GM23338 (cell line): ENCODE results near the gene IDNK. TPM values are rescaled to one million over a fixed set of nuclear protein-coding genes. Genes with fewer than 3 reads are reported as not detected.

Experiments
- ATAC-seq: fragments of 200-7000 bp; cut with Tn5 transposase; 3 replicates; pipeline ENCODE4 v1.9.1; 2020
- DNase-seq: peaks from one replicate; pipeline ENCODE4 v3.0.0-alpha.2; 2015; ENCODE audit warnings: low spot score
- H2AFZ ChIP-seq: fragments of 200-600 bp; sonication (generic); 2 replicates; pipeline ENCODE4 v1.8.0; 2016; ENCODE audit warnings: antibody characterized with exemption, mild to moderate bottlenecking, moderate library complexity
- H3F3A ChIP-seq: fragments of 200-600 bp; sonication (generic); replicated peaks from 2 replicates; pipeline ENCODE4 v1.8.0; 2017; ENCODE audit warnings: antibody characterized with exemption, mixed run types, low read depth
- H3K27ac ChIP-seq: fragments of 200-600 bp; sonication (generic); 2 replicates; pipeline ENCODE4 v1.6.1; 2016; ENCODE audit warnings: low read depth
- H3K27me3 ChIP-seq: fragments of 200-600 bp; sonication (generic); 2 replicates; pipeline ENCODE4 v1.8.0; 2016; ENCODE audit warnings: mild to moderate bottlenecking, mixed run types, moderate library complexity; ENCODE audit not compliant: insufficient read depth
- H3K36me3 ChIP-seq: fragments of 200-600 bp; sonication (generic); 2 replicates; pipeline ENCODE4 v1.8.0; 2016; ENCODE audit warnings: mild to moderate bottlenecking; ENCODE audit not compliant: insufficient read depth
- H3K4me1 ChIP-seq: fragments of 200-600 bp; sonication (generic); 2 replicates; pipeline ENCODE4 v1.8.0; 2016; ENCODE audit warnings: mild to moderate bottlenecking, moderate library complexity; ENCODE audit not compliant: insufficient read depth
- H3K4me2 ChIP-seq: fragments of 200-600 bp; sonication (generic); 2 replicates; pipeline ENCODE4 v1.7.1; 2017; ENCODE audit warnings: mixed run types
- H3K4me3 ChIP-seq: fragments of 200-600 bp; sonication (generic); 2 replicates; pipeline ENCODE4 v1.6.1; 2016; ENCODE audit warnings: mixed run types
- H3K79me2 ChIP-seq: fragments of 200-600 bp; sonication (generic); replicated peaks from 2 replicates; pipeline ENCODE4 v1.8.0; 2017; ENCODE audit warnings: mild to moderate bottlenecking; ENCODE audit not compliant: insufficient read depth
- H3K9me2 ChIP-seq: fragments of 200-600 bp; sonication (generic); 2 replicates; pipeline ENCODE4 v1.8.0; 2017; ENCODE audit not compliant: insufficient read depth
- H4K20me1 ChIP-seq: fragments of 200-600 bp; sonication (generic); replicated peaks from 2 replicates; pipeline ENCODE4 v1.8.0; 2017; ENCODE audit warnings: mild to moderate bottlenecking; ENCODE audit not compliant: insufficient read depth
- H3K27ac Mint-ChIP-seq: 2 replicates; pipeline ENCODE4 v1.8.0; 2020; ENCODE audit warnings: inconsistent platforms, mild to moderate bottlenecking, moderate library complexity, mixed read lengths
- H3K27me3 Mint-ChIP-seq: 3 replicates; pipeline ENCODE4 v1.8.0; 2022; ENCODE audit warnings: low read depth, mild to moderate bottlenecking, moderate library complexity, mixed read lengths, inconsistent platforms; ENCODE audit not compliant: insufficient read depth, poor library complexity
- H3K36me3 Mint-ChIP-seq: 3 replicates; pipeline ENCODE4 v1.8.0; 2021; ENCODE audit warnings: low read depth, mild to moderate bottlenecking, inconsistent platforms, moderate library complexity, mixed read lengths
- H3K4me1 Mint-ChIP-seq: 3 replicates; pipeline ENCODE4 v1.8.0; 2020; ENCODE audit warnings: mild to moderate bottlenecking, inconsistent platforms, mixed read lengths
- H3K4me3 Mint-ChIP-seq: 3 replicates; pipeline ENCODE4 v1.8.0; 2021; ENCODE audit warnings: moderate library complexity, mild to moderate bottlenecking, inconsistent platforms, mixed read lengths
- H3K9me3 Mint-ChIP-seq: 3 replicates; pipeline ENCODE4 v1.8.0; 2020; ENCODE audit warnings: moderate library complexity, mild to moderate bottlenecking, inconsistent platforms, mixed read lengths
- CREB1 ChIP-seq: fragments of 250-450 bp; sonication (Bioruptor Pico); IDR thresholded peaks from 2 replicates; pipeline ENCODE4 v1.5.0; 2020; ENCODE audit warnings: low read depth, mild to moderate bottlenecking, moderate library complexity
- EZH2 ChIP-seq: fragments of 200-600 bp; sonication (generic); IDR thresholded peaks from one replicate; pipeline ENCODE4 v1.8.0; 2017; ENCODE audit warnings: antibody characterized with exemption, mild to moderate bottlenecking, low read depth; ENCODE audit not compliant: unreplicated experiment
- NANOG ChIP-seq: IDR thresholded peaks from 2 replicates; pipeline ENCODE4 v1.6.1; 2016; ENCODE audit warnings: antibody characterized with exemption, borderline replicate concordance
- POLR2AphosphoS5 ChIP-seq: IDR thresholded peaks from 2 replicates; pipeline ENCODE4 v1.6.1; 2016; ENCODE audit warnings: antibody characterized with exemption, low read depth
- STAT1 ChIP-seq: IDR thresholded peaks from one replicate; pipeline ENCODE4 v1.6.1; 2016; ENCODE audit warnings: antibody characterized with exemption; ENCODE audit not compliant: unreplicated experiment
- ZNF114 ChIP-seq: fragments of 250-450 bp; sonication (Bioruptor Pico); IDR thresholded peaks from 2 replicates; pipeline ENCODE4 v1.5.0; 2020; ENCODE audit warnings: mild to moderate bottlenecking, moderate library complexity
- ZNF331 ChIP-seq: fragments of 250-450 bp; sonication (Bioruptor Pico); IDR thresholded peaks from 2 replicates; pipeline ENCODE4 v1.5.0; 2020; ENCODE audit warnings: low read depth, mild to moderate bottlenecking, moderate library complexity
- polyA plus RNA-seq: library from polyadenylated mRNA; unstranded; fragments of >200 nt; fragmentation: Nextera tagmentation; extraction: Ambion mirVana; gene quantifications from 2 replicates; pipeline ENCODE4 v1.2.1, GENCODE V29; 2016
- total RNA-seq: library from RNA; depleted of rRNA; stranded (reverse); fragments of >200 nt; shearing (Covaris generic); gene quantifications from 2 replicates; pipeline ENCODE4 v1.2.3, GENCODE V29; 2014
- TF ChIP-seq, protein P1 (sequence below), 2 experiments: fragments of 200-600 bp in 1 of 2; sonication (generic) in 1 of 2; conservative IDR thresholded peaks; 2 replicates each; pipeline versions ENCODE4 v1.5.1 to v1.6.1; 2016 to 2017; ENCODE audit warnings: antibody characterized with exemption in 2 of 2, low read depth in 2 of 2, mild to moderate bottlenecking in 2 of 2, moderate library complexity in 1 of 2
- TF ChIP-seq, protein P2 (sequence below): fragments of 250-450 bp; sonication (Bioruptor Pico); IDR thresholded peaks from 2 replicates; pipeline ENCODE4 v1.5.0; 2020; ENCODE audit warnings: mild to moderate bottlenecking, moderate library complexity
- TF ChIP-seq, protein P3 (sequence below): IDR thresholded peaks from one replicate; pipeline ENCODE4 v1.6.1; 2018; ENCODE audit warnings: antibody characterized with exemption; ENCODE audit not compliant: unreplicated experiment
- TF ChIP-seq, protein P4 (sequence below): IDR thresholded peaks from 2 replicates; pipeline ENCODE4 v1.6.1; 2016; ENCODE audit warnings: antibody characterized with exemption

The IDNK gene
- total and polyA plus RNA-seq, 2 experiments from 2014 or later = 0.21 to 0.94 TPM

DNA sequence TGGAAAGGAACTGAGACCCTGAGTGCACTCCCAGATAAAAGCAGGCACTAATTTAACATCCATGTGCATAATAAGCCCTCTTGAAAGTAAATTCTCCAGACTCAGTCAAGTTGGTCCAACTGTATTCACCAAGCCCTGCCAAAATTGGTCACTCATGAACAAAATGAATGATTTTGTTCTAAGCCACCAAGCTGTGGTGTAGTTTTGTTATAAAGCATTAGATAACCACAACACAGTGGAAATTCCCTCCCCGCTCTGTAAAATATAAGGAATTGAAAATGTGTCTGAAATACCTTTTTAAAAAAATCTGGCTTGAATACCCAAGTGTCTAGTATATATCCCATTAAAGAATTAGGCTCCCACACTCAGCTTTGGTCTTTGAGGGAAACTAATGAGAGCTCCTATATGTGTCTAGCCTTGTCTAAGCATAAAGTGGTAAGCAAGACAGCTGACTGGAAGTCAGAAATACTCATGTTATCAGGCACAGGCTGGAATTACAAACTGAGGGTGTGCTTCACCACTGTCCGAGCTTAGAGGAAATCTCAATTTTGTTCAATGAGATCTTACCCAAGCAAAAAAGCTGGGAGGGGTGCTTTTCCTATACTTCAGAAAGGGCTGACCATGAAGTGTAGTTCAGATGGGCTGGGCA is 33.2 kb downstream of the IDNK start:
- Histone ChIP-seq H3K9me2 (no peaks in the 10 kb centered on the region), H3F3A (no peaks in the 10 kb centered on the region), H3K4me3 (no peak overlapping the region), H3K27ac (no peak overlapping the region), H3K79me2 (no peaks in the 10 kb centered on the region; the same call in 1 of the 2 replicates), H3K27me3 (no peaks in the 10 kb centered on the region), H2AFZ (no peak overlapping the region), H3K4me1 (peaks cover 4% of the 10 kb centered on the region; the same call in 1 of the 2 replicates), H3K36me3 (peaks cover 9% of the 10 kb centered on the region; the same call in 1 of the 2 replicates), H4K20me1 (no peaks in the 10 kb centered on the region; the same call in 1 of the 2 replicates), H3K4me2 (no peak overlapping the region)
- Mint-ChIP-seq H3K36me3 (peaks cover 49% of the 10 kb centered on the region), H3K9me3 (peaks cover 9% of the 10 kb centered on the region; the same call in 1 of the 3 replicates), H3K27me3 (no peaks in the 10 kb centered on the region), H3K4me3 (no peak overlapping the region), H3K4me1 (peaks cover 7% of the 10 kb centered on the region; the same call in 2 of the 3 replicates), H3K27ac (no peak overlapping the region)
- DNase-seq (no peak), ATAC-seq (no peak)
- TF ChIP-seq POLR2AphosphoS5 = no peak
- no peak for TF ChIP-seq NANOG
- no peak for TF ChIP-seq ZNF114 (CRISPR knock-in tag)
- TF ChIP-seq CREB1 (CRISPR knock-in tag) = no peak
- no peak for TF ChIP-seq ZNF331 (CRISPR knock-in tag)
- TF ChIP-seq, protein P1, sequence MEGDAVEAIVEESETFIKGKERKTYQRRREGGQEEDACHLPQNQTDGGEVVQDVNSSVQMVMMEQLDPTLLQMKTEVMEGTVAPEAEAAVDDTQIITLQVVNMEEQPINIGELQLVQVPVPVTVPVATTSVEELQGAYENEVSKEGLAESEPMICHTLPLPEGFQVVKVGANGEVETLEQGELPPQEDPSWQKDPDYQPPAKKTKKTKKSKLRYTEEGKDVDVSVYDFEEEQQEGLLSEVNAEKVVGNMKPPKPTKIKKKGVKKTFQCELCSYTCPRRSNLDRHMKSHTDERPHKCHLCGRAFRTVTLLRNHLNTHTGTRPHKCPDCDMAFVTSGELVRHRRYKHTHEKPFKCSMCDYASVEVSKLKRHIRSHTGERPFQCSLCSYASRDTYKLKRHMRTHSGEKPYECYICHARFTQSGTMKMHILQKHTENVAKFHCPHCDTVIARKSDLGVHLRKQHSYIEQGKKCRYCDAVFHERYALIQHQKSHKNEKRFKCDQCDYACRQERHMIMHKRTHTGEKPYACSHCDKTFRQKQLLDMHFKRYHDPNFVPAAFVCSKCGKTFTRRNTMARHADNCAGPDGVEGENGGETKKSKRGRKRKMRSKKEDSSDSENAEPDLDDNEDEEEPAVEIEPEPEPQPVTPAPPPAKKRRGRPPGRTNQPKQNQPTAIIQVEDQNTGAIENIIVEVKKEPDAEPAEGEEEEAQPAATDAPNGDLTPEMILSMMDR (conservative IDR thresholded peaks at IDR 0.05; ENCODE audit: low read depth in 2 of 2) = no peak
- no peak for TF ChIP-seq STAT1
- TF ChIP-seq, protein P2, sequence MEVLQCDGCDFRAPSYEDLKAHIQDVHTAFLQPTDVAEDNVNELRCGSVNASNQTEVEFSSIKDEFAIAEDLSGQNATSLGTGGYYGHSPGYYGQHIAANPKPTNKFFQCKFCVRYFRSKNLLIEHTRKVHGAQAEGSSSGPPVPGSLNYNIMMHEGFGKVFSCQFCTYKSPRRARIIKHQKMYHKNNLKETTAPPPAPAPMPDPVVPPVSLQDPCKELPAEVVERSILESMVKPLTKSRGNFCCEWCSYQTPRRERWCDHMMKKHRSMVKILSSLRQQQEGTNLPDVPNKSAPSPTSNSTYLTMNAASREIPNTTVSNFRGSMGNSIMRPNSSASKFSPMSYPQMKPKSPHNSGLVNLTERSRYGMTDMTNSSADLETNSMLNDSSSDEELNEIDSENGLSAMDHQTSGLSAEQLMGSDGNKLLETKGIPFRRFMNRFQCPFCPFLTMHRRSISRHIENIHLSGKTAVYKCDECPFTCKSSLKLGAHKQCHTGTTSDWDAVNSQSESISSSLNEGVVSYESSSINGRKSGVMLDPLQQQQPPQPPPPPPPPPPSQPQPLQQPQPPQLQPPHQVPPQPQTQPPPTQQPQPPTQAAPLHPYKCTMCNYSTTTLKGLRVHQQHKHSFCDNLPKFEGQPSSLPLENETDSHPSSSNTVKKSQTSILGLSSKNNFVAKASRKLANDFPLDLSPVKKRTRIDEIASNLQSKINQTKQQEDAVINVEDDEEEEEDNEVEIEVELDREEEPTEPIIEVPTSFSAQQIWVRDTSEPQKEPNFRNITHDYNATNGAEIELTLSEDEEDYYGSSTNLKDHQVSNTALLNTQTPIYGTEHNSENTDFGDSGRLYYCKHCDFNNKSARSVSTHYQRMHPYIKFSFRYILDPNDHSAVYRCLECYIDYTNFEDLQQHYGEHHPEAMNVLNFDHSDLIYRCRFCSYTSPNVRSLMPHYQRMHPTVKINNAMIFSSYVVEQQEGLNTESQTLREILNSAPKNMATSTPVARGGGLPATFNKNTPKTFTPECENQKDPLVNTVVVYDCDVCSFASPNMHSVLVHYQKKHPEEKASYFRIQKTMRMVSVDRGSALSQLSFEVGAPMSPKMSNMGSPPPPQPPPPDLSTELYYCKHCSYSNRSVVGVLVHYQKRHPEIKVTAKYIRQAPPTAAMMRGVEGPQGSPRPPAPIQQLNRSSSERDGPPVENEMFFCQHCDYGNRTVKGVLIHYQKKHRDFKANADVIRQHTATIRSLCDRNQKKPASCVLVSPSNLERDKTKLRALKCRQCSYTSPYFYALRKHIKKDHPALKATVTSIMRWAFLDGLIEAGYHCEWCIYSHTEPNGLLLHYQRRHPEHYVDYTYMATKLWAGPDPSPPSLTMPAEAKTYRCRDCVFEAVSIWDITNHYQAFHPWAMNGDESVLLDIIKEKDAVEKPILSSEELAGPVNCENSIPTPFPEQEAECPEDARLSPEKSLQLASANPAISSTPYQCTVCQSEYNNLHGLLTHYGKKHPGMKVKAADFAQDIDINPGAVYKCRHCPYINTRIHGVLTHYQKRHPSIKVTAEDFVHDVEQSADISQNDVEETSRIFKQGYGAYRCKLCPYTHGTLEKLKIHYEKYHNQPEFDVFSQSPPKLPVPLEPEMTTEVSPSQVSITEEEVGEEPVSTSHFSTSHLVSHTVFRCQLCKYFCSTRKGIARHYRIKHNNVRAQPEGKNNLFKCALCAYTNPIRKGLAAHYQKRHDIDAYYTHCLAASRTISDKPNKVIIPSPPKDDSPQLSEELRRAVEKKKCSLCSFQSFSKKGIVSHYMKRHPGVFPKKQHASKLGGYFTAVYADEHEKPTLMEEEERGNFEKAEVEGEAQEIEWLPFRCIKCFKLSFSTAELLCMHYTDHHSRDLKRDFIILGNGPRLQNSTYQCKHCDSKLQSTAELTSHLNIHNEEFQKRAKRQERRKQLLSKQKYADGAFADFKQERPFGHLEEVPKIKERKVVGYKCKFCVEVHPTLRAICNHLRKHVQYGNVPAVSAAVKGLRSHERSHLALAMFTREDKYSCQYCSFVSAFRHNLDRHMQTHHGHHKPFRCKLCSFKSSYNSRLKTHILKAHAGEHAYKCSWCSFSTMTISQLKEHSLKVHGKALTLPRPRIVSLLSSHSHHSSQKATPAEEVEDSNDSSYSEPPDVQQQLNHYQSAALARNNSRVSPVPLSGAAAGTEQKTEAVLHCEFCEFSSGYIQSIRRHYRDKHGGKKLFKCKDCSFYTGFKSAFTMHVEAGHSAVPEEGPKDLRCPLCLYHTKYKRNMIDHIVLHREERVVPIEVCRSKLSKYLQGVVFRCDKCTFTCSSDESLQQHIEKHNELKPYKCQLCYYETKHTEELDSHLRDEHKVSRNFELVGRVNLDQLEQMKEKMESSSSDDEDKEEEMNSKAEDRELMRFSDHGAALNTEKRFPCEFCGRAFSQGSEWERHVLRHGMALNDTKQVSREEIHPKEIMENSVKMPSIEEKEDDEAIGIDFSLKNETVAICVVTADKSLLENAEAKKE (CRISPR knock-in tag) = no peak
- TF ChIP-seq, protein P3, sequence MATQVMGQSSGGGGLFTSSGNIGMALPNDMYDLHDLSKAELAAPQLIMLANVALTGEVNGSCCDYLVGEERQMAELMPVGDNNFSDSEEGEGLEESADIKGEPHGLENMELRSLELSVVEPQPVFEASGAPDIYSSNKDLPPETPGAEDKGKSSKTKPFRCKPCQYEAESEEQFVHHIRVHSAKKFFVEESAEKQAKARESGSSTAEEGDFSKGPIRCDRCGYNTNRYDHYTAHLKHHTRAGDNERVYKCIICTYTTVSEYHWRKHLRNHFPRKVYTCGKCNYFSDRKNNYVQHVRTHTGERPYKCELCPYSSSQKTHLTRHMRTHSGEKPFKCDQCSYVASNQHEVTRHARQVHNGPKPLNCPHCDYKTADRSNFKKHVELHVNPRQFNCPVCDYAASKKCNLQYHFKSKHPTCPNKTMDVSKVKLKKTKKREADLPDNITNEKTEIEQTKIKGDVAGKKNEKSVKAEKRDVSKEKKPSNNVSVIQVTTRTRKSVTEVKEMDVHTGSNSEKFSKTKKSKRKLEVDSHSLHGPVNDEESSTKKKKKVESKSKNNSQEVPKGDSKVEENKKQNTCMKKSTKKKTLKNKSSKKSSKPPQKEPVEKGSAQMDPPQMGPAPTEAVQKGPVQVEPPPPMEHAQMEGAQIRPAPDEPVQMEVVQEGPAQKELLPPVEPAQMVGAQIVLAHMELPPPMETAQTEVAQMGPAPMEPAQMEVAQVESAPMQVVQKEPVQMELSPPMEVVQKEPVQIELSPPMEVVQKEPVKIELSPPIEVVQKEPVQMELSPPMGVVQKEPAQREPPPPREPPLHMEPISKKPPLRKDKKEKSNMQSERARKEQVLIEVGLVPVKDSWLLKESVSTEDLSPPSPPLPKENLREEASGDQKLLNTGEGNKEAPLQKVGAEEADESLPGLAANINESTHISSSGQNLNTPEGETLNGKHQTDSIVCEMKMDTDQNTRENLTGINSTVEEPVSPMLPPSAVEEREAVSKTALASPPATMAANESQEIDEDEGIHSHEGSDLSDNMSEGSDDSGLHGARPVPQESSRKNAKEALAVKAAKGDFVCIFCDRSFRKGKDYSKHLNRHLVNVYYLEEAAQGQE = no peak
- TF ChIP-seq EZH2 = no peak
- TF ChIP-seq, protein P4, sequence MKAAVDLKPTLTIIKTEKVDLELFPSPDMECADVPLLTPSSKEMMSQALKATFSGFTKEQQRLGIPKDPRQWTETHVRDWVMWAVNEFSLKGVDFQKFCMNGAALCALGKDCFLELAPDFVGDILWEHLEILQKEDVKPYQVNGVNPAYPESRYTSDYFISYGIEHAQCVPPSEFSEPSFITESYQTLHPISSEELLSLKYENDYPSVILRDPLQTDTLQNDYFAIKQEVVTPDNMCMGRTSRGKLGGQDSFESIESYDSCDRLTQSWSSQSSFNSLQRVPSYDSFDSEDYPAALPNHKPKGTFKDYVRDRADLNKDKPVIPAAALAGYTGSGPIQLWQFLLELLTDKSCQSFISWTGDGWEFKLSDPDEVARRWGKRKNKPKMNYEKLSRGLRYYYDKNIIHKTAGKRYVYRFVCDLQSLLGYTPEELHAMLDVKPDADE = no peak
